Inflammatory macrophage treated with lipopolysaccharide for 4 hours (primary cell): ENCODE measurements around the gene GAK.
"Not testable (repeated sequence)": the region's sequence is repeated elsewhere in the genome, so short reads cannot be mapped to it uniquely, and the experiment has no call there.

Source experiments
- DNase-seq: peaks from one replicate; pipeline ENCODE4 v3.0.0-alpha.2; 2020

The GAK gene

DNA sequence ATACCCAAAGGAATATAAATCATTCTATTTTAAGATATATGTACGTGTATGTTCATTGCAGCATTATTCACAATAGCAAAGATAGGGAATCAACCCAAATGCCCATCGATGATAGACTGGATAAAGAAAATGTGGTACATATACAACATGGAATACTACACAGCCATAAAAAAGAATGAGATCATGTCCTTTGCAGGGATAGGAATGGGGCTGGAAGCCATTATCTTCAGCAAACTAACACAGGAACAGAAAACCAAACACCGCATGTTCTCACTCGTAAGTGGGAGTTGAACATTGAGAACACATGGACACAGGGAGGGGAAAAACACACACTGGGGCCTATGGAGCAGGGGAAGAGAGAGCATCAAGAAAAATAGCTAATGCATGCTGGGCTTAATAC is 125.1 kb downstream of the GAK start:
- not testable (repeated sequence) for DNase-seq

GRCh38 chr4:804804-805203 is 127.3 kb downstream of the GAK start:
- DNase-seq = no peak

DNA sequence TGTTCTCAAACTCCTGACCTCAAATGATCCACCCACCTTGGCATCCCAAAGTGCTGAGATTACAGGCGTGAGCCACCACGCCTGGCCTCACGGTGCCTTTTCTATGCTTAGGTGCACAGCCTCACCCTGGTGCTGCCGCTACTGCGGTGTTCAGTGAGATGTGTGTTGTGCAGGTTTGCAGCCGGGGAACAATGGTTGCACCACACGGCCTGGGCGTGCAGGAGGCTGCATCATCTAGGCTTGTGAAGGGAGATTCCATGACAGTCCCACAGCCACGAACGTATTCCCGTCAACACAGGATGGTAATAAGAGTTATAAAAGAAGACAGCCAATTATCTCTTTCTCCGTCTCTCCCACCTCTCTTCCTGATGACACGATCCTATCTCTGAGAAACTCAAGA is 128.2 kb downstream of the GAK start:
- DNase-seq = no peak

GRCh38 chr4:801436-802124 is 130.5 kb downstream of the GAK start:
- DNase-seq = no peak
